Esophagus mucosa (tissue), 1 donor: Measurements from ENCODE around the gene OVOL3. TPM values are rescaled to one million over a fixed set of nuclear protein-coding genes. Genes with fewer than 3 reads are reported as not detected.

Experiments used
- total RNA-seq: library from RNA; stranded (reverse); gene quantifications from one replicate; pipeline ENCODE4 v1.2.4, GENCODE V29; 2023
- donor health status: DM: yes; HTN: yes; CAD: no.

The OVOL3 gene
- total RNA-seq, 1 donor from 2014 or later = not detected

Other genes with a start within 250 kb of the OVOL3 start
- gene APLP1, start 242.6 kb upstream of the OVOL3 start, total RNA-seq = 0.84 TPM
- 4.2 TPM for gene NFKBID, start 210.6 kb upstream of the OVOL3 start, total RNA-seq
- 0.96 TPM for gene HCST, start 208.6 kb upstream of the OVOL3 start, total RNA-seq
- 4.1 TPM for gene TYROBP, start 202.8 kb upstream of the OVOL3 start, total RNA-seq
- gene LRFN3, start 174.8 kb upstream of the OVOL3 start, total RNA-seq = 7.7 TPM
- gene SDHAF1, start 116.0 kb upstream of the OVOL3 start, total RNA-seq = 10.2 TPM
- 0.88 TPM for gene SYNE4, start 102.3 kb upstream of the OVOL3 start, total RNA-seq
- 12.3 TPM for gene ALKBH6, start 96.9 kb upstream of the OVOL3 start, total RNA-seq
- 1.3 TPM for gene CLIP3, start 78.3 kb upstream of the OVOL3 start, total RNA-seq
- gene THAP8, start 56.9 kb upstream of the OVOL3 start, total RNA-seq = 3.0 TPM
- gene WDR62, start 56.2 kb upstream of the OVOL3 start, total RNA-seq = 2.4 TPM
- 72.0 TPM for gene POLR2I, start 3.7 kb downstream of the OVOL3 start, total RNA-seq
- 81.5 TPM for gene TBCB, start 4.3 kb downstream of the OVOL3 start, total RNA-seq
- 953 TPM for gene CAPNS1, start 28.9 kb downstream of the OVOL3 start, total RNA-seq
- 3.5 TPM for gene COX7A1, start 41.3 kb downstream of the OVOL3 start, total RNA-seq
- gene ZNF565, start 103.5 kb downstream of the OVOL3 start, total RNA-seq = 2.1 TPM
- 35.9 TPM for gene ZNF146, start 104.0 kb downstream of the OVOL3 start, total RNA-seq